SW480 (cell line): ENCODE data around the gene PPP2R2C.

ENCODE experiments used
- DNase-seq: peaks from one replicate; pipeline ENCODE4 v3.0.0-alpha.2; 2016; ENCODE audit warnings: low spot score

Gene PPP2R2C

DNA sequence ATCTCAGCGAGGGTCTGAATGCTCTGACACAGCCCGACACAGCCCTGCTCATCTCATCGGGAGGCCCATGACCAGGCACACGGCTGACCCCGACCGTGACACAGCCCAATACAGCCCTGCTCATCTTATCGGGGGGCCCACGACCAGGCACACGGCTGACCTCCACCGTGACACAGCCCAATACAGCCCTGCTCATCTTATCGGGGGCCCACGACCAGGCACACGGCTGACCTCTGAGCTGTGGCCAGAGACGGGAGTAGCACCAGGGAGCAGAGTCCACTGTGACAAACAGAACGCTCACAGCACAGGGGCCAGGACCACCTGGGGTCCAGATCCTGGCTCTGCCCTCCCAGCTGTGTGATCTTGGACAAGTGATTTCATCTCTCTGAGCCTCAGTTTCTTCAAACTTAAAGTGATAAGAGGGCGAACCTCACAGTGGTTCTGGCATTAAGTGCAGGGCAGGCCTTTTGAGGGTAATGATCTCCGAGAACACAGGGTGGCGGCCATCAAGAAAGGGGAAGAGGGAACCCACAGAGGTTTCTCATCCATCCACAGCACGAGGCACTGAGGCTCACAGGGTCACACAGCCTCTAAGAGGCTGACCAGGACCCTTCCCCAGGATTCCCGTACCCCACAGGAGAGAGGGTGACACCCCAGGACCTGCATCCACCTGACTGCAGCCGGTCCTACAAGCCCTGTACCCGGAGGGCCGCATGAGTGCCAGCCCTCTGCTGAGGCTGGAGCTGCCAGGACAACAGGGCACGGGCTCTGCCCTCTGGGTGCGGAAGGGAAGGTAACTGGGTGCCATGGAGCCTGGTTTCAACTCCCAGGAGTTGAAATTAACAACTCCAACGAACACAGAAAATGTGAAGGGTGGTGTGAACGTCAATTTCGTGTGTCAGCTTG is 142.7 kb downstream of the PPP2R2C start:
- no peak for DNase-seq

DNA sequence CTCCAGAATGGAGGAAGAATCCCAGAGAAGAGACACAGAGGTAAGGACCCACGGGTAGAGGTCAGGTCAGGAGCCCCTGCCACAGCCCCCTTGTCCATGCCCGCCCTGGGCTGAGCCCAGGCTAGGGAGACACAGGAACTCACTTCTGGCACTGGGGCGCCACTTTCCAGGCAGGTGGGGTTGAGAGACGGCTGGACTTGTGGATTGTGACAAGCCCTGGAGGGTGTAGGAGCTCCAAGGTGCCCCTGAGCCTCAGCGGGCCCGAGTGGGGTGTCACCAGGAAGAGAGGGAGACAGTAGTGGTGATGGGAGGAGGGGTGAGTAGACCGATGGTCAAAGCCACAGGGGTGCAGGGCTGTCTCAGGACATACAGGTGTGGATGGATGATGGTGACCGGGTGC is 143.9 kb downstream of the PPP2R2C start:
- no peak for DNase-seq

DNA sequence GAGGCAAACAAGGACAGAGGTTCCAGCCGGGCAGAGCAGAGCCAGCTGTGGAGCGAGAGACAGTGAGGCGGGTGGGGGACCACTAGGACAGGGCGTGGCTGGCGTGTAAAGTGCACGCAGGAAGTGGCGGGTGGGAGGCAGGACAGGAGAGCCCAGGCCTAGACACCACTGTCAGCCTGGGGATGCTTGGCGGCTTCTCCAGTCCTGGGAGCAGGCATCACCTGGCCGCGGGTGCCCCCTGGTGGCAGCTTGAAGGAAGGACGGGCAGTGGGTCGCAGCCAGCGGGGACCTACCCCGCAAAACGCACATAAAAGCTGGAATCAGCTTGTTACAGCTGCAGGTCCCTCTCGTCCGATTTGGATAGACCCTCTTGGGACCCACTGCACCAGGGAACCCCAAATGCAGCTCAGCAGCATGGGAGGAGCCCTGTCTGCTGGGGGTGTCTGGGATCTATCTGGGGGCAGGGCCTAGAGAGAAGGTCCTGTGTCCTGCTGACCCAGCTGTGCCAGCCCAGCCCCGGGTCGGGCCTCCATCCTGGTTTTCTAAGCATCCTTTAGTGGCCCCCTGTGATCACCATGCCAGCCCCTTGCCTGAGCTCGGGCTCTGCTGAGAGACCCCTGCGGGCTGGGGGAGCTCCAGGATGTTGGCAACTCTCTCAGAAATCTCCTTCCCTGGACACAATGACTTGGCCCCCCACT is 145.0 kb downstream of the PPP2R2C start:
- DNase-seq, result peak; percentile 66

DNA sequence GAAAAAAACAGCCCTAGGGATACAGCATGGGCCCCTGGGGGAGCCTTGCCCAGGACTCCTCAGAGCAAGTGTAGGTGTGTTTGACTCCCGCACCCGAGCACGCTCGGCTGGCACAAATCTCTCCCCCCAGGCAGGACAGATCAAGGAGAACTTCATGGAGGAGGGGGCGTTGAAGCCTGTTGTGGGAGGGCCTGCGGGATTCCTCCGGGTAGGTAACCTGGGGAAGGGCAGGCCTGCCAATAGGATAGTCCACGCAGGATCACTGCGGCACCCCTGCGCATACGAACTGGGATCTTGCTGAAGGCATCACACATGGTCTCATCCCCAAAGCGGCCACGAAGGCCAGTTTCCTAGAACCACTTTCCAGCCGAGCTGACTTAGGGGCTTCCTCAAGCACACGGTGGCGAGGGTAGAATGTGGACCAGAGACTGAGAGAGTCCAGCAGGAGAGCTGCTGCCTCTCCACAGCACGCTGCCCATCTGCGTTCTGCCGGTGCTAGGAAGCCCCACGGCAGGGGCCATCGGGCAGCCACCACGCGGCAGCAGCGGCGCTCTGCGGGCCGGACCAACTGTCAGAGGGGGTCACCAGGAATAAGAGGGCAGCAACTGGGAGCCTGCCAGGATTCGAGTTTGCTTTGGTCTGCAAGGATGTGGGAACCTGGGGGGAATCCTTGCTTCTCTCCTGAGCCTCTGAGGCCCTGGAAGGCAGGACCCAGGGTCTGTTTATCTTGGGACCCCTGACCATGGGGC is 145.9 kb downstream of the PPP2R2C start:
- DNase-seq, result no peak

DNA sequence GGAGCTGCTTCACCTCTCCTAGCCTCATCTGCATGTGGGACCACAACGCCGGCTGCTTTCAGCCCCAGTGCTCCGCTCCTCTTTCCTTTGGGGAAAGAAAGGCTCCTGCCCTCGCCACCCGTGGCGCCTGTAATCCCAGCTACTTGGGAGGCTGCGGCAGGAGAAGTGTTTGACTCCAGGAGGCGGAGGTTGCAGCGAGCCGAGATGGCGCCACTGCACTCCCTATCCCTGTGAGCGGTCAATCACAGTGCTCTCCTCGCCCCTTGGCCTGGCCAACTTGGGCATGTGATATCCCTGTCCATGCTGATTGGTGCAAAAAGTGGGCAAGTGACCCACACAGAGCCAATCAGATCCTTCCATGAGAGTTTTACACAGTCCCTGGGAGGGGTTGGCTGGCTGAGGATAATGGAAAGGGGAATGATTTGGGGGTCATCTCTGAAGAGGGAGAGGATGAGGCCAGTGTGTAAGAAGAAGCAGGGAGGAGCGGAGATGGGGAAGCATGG is 146.6 kb downstream of the PPP2R2C start:
- DNase-seq, result peak; percentile 20

DNA sequence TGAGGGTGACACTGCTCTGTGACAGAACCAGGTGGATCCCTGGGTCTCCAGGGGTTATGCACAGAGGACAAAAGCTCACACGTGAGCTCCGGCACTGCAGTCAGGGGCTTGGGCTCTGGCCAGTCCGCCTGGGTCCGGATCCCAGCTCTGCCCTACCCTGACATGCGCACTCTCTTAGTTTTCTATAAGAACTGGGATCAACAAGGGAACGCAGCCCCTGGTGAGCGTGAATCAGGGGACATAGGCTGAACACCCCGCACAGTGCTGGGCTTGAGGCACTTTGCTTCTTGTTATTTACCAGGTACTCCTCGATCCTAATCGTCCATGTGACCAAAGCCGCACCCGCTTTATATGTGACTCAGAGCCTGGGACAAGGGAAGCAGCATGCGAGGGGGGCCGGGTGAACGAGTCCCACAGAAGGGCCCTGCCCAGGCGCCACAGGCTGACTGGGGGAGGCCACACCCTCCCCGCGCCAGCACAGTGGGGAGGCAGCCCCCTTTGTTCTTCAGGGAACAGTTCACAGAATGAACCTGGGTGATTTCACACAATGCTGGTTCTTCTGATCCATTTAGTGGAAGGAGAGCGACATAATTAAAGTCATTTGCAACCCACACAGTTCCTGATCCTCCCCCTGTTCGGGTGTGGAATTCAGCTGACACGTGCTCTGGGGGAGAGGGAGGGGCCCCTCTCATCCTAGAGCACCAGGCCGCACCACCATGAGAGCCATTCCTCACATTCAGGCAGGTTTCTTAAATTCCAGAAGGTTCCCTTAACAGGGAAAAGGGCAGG is 147.2 kb downstream of the PPP2R2C start:
- DNase-seq, result peak; percentile 97

DNA sequence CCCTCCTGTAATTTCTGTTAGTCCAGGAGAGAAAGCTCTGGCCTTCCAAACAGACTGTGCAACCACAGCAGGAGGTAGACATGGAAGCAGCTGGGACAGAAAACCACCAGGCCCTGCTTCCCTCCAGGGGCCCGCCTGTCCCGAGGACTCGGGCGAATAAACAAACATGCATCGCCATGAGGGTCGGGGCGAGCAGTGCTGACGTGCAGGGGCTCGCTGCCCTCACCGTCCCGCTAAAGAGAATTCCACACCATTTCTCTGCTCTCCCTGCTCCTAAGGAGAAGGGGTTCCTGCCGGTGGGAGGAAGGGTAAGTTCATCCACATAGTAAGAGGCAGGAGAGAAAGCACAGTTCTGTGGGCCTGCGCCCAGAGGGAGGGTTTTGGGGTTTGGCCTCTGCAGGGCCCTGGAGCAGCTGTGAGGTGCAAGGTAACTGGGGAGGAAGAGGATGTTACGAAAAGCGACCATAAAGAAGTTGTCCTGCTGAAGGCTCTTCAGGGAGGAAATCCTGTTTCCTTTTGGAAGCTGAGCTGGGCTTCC is 147.9 kb downstream of the PPP2R2C start:
- peak; percentile 13 for DNase-seq

DNA sequence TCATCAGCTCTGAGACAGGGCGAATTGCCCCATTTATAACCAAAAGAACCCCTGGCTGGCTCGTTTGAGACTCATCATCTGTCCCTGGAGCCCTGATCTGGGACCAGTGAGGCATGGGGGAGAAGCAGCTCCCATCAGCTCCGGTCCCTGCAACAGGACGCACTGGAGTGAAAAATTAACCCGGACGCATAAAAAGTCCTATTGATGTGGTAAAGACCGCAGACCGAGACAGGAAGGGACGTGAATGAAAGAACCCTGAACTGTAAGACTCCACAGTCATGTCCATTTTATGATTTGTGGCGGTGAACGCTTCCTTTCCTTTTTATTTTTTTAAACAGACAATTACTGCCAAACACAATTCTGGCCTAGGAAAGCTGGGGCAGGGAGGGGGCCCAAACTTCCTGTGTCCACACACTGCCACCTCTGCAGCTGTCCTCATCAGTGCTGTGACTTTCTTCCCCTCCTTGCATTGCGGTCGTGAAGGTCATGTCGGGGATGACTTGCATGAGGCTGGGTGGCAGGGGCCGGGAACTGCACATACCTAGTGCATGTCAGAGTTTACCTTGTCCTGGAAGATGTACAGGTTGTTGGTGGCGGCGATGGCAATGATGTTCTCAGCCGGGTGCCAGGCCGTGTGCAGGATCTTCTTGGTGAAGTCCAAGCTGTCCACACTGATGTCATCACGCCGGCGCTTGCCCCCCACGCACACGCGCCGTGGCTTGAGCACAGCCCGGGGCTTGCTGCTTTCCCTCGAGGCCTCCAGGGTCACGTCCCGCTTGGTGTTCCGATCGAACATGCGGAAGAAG is 149.4 kb downstream of the PPP2R2C start:
- DNase-seq, result peak; percentile 98

DNA sequence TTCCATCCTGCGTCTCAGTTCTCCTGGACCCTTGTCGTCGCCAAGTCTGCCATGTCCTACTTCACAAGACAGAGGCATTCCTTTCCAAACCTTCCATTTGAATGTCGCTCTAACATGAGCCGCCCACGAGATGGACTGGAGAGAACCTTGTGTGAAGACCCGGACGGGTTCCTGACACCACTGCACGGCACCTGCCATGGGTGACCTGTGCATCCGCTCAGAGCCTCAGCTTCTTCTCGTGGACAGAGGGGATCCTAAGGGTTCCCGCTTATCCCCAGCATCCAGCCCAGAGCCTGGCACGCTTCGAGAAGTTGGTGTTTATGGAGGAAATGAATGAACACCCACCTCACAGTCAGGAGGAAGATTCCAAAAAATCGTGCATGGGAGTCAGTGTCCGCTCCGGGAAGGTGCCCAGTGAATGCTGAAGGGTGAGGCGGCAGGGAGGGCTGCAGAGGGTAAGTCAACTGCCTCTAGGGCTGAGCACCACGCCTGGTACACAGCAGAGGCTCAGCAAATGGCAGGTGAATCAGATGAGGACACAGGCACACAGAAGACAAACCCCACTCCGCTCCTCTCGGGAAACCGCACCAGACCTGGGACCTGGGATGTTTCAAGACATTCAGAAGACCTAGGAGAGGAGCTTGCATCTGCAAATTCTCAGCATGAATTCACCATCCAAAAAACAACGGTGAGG is 150.2 kb downstream of the PPP2R2C start:
- DNase-seq, result peak; percentile 58

DNA sequence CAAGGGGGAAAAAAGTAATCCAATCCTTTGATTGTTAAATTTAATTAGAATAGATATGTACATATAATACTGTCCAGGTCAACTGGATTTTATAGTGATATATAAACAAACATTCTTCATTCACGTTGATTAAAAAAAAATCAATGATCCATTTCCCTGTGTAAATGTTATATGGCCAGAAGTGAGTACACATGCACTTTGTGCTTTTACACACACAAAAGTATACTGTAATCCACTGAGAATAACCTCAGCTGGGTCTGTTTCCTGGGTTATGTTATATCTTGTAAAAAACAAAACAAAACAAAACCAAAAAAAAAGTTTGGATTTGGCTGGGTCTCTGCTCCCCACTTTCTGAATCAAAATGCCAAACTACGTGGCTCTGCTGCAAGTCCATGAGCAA is 151.1 kb downstream of the PPP2R2C start:
- no peak for DNase-seq

DNA sequence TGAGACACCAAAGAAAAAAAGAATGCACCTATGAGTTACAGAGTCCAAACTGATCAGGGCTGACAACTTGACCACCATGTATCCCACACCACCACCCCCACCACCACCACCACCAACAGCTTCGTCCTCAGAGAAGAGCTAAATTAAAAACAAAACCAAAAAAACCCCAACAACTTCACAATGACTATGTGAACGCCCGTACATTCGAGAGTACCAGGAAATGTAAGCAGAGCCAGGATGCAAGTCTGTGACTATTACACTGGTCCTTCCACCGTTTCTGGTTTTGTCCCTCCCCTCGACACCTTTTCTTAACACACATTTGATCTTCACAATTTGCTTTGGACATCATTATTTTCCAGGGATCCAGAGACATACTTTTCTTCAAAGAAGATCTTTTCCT is 151.8 kb downstream of the PPP2R2C start:
- DNase-seq, result no peak

DNA sequence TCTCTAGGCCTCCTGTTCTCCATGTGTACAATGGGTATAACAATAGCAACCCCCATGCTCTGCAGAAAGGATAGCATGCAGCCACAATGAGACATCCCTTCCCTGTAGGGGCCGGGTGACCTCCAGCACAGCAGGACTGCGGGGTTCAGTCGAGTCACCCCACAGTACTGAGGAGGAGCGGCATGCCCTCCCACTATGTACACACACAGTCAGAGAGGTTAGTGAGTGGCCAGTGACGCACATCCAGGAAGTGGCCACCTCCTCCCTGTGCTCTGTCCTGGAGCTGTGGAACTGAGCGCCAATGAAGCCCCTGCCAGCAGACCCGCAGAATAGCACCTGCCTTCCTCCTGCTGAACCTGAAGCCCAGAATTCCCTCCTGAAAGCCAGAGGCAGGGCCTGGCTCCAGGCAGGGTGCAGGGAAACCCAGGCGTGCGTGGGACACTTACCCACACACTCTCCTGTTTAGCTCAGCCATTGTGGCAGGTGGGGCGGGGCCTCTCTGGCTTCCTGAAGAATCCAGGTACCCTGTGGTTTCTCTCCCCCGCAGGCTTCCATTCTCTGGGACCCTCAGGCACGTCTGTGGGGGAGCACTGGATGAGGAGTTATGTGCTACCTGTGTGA is 152.8 kb downstream of the PPP2R2C start:
- no peak for DNase-seq

DNA sequence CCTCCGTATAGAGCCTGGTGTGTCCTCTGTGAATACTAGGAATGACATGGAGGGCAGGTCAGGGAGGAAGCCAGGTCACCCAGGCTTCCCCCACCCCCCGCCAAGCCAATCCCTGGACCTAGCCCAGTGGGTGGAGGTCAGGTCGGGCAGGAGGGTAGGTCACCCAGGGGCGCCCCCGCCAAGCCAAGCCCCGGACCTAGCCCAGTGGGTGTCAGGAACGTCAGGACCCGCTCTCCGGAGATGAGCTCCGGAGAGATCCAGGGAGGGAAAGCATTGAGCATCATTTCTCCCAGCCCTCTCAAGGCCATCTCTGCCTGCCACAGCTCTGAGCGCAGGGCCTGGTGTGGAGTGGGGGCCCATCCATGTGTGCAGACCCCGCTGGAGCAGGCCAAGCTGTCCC is 154.2 kb downstream of the PPP2R2C start:
- DNase-seq, result no peak

DNA sequence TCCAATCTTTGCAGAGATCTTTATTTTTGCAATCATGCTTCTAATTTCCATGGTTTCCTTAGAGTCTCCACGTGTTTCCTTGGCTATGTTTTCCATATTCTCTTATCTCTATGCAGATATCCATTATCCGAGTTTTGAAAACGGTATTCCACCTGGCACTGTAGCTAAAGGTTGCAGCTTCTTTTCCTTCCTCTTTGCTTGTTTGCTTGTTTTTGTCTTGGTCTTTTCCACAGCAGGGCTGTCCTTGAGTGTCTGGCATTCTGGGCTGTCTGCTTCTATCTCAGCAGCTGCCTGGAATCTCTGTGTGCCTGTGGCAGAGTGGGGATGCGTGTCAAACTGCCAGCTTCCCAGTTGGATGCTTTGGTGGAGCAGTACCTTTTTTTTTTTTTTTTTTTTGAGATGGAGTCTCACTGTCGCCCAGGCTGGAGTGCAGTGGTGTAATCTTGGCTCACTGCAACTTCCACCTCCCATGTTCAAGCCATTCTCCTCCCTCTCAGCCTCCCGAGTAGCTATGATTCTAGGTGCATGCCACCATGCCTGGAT is 155.9 kb downstream of the PPP2R2C start:
- DNase-seq, result no peak

DNA sequence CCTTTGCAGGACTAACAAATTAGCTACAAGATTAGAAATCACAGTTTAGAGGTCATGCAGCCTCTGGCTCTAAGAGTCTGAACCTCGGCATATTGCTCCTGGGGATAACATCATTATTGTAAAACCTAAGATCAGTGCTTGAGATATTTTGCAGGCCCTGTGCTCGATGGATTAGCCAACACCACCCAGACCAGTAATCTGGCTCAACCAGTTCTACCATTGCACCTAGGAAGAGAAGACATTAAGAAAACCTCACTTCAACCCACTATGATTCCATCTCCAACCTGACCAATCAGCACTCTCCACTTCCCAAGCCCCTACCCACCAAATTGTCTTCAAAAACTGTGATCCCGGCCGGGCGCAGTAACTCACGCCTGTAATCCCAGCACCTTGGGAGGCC is 159.2 kb downstream of the PPP2R2C start:
- no peak for DNase-seq

DNA sequence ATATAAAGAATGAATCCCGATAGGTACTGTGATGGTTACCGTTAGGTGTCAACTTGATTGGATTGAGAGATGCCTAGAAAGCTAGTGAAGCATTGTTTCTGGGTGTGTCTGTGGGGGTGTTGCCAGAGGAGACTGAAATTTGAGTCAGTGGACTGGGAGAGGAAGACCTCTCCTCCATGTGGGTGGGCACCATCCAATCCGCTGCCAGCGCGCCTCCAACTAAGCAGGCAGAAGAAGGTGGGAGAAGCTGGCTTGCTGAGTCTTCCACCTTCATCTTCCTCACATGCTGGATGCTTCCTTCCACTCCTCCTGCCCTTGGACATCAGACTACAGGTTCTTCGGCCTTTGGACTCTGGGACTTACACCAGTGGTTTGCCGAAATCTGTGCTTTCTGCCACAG is 162.6 kb downstream of the PPP2R2C start:
- DNase-seq, result no peak

DNA sequence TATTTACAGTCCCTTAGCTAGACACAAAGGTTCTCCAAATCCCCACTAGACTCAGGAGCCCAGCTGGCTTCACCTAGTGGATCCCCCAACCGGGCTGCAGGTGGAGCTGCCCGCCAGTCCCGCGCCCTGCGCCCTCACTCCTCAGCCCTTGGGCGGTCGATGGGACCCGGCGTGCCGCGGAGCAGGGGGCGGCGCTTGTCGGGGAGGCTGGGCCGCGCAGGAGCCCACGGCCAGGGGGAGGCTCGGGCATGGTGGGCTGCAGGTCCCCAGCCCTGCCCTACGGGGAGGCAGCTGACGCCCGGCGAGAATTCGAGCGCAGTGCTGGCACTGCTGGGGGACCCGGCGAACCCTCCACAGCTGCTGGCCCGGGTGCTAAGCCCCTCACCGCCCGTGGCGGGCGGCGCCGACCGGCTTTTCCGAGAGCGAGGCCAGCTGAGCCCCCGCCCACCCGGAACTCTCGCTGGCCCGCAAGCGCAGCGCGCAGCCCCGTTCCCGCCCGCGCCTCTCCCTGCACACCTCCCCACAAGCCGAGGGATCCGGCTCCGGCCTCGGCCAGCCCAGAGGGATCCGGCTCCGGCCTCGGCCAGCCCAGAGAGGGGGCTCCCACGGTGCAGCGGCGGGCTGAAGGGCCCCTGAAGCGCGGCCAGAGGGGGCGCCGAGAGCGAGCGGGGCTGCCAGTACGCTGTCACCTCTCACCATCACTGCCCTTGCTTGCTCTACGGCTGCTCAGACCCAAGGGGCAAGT is 163.3 kb downstream of the PPP2R2C start:
- DNase-seq, result no peak

DNA sequence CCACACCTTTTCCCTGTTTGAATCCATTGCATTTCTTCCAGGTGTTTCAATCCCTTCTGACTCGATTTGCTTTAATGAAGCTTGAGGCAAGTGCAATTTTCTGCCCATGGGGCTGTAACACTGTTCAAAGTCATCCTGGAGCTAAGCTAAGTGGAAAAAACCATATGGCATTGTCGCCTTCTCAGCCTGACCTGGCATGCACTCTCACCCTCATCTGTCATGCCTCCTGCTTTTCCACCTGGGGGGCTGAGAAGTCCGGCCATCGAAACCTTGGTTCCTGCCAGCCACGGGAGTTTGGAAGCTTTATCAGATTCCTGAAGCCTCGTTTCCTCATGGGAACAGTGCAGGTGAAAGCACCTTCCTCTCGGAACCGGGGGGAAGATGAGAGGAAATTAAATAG is 164.5 kb downstream of the PPP2R2C start:
- DNase-seq, result no peak
